ENCODE measurements around the gene ACKR3. TPM values are rescaled to one million over a fixed set of nuclear protein-coding genes. Genes with fewer than 3 reads are reported as not detected.

The ACKR3 gene
- 24.9 TPM for polyA plus RNA-seq (ENCODE audit: insufficient read length)

DNA sequence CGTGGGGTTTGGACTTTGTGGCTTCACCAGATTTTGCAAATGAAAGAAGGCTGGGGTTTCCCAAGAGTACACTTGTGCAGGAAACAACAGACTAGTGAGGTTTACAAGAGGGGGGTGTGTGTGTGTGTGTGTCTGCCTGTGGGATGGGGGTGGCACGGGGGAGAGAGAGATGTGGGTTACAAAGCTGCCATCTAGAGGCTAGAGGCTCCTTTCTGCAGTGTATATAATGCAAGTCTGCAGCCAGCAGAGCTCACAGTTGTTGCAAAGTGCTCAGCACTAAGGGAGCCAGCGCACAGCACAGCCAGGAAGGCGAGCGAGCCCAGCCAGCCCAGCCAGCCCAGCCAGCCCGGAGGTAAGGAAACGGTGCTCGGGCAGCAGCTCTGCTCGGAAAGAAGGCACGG, at the start of gene ACKR3:
ACKR3 (plus strand) TSS at position 253 of the 401 bp plus-strand sequence. CDS start 10,641 bp downstream, outside the sequence.
- DNase-seq (ENCODE audit: low read depth): no peak

DNA sequence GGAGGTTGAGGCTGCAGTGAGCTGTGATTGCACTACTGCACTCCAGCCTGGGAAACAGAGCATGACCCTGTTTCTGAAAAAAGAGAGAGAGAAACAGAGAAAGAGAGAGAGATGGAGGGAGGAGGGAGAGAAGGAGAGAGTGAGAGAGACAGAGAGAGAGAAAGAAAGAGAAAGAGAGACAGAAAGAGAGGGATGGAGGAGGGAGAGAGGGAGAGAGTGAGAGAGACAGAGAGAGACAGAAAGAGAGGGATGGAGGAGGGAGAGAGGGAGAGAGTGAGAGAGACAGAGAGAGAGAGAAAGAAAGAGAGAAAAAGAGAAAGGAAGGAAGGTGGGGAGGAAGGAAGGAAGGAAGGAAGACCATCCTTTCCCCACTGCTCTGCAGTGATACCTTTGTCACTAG, 48.1 kb upstream of the ACKR3 start:
- no peak for DNase-seq (ENCODE audit: low read depth)

DNA sequence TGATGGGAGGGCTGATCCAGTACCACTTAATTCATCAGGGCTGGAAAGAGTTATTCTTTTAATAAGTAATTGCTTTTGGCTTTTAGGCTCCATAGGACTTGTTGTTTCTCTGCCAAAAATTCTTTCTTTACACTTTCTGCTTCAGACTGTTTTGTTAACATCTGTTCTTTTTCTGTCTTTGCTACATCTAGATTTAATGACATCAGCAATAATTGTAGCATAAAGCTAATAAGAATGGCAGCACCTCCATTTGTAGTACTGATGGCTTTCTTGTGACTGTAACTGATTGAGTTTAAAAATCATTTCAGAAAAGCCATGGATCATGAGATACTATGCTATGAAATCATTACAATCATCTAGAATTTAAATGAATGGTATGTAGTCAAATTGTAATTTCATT, 46.4 kb upstream of the ACKR3 start:
- no peak for DNase-seq (ENCODE audit: low read depth)

GRCh38 chr2:236525411-236525997, 44.1 kb upstream of the ACKR3 start:
- no peak for DNase-seq (ENCODE audit: low read depth)

DNA sequence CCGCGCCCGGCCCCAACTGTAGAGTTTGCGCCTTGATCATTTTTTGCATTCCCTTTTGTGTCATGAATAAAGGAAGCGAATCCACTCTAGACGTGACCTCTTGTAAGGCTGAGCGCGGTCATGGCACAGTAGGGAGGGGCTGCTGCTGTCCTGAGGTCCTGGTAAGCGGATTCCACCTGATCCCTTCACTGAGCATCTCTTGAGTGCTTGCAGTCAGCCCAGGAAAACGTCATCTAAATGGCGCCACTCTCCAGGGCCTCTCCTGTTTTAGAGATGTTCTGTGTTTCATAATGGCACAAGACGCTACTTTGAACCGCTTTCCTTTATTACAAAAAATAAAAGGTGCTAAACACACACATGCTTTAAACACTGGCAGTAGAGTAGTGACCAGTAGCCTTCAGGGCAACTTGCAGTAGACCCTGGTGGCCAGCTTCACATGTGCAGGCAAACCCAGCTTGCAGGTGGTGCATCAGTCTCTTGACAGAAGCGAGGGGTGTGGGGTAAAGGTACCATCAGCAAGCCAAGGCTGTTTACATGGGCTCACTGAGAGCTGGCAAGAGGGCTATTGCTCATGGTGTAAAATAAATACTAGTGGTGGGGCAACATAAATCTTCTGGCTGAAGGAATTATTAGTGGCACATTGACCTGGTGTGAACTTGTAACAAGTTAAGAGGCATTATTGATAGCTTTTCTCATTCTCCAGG, 43.0 kb upstream of the ACKR3 start:
- no peak for DNase-seq (ENCODE audit: low read depth)

DNA sequence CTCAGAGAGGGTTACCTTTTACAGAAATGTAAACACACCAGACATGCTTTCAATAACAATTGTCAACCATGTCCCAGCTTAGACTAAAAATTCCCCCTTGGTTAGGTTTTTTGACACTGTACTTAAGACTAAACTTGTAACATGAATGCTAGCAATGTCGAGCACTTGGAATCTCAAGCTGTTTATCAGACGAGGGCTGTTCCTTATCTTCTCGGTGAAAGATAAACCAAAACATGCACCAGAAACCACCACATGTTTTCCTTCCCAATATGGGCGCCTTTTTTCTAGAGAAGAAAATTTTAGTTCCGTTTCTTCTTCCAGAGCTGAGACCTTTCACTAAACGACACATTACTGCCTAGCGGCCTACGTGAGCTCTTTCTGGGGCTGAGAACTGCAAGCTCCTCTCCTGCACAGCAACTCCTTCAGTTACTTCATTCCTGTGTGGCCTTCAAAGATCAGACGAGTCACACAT, 42.4 kb upstream of the ACKR3 start:
- DNase-seq (ENCODE audit: low read depth): no peak

DNA sequence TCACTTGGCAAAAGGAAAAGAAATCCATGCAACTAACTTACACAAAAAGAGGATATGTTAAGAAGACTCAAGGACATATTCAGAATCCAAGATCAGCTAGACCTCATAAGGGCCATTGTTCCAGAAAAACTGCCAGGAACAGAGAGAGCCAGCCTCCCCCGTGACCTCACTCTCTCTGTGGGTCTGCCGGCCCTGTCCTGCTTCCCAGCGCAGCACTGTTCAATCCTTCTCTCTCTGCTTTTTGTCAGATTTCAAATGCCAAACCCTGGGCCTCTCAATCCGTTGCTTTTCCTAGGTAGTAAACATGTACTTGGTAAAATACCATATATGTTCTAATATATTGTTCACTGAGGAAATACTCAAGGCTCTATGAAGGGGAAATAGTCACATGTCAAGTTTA, 40.0 kb upstream of the ACKR3 start:
- no peak for DNase-seq (ENCODE audit: low read depth)

DNA sequence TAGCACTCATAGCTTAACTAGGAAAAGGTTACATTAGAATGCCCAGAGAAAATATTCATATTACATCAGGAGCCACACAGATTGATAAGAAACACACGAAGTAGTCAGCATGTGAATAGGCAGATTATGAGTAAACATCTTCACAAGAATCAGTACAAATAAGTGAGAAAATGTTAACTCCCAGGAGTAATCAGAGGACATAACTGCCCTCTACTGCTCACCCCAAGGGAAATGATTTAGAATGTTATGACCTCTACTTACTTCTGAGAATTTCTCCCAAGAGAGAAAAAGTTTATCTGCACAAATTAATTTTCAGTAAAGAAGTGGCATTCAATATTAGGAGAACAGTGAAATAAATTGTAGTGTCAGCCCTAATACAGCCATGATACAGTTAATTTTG, 39.1 kb upstream of the ACKR3 start:
- no peak for DNase-seq (ENCODE audit: low read depth)

- no peak for DNase-seq (ENCODE audit: low read depth)
Observed at GRCh38 chr2:236531195-236531594, 38.4 kb upstream of the ACKR3 start.

GRCh38 chr2:236531996-236532395, 37.6 kb upstream of the ACKR3 start:
- no peak for DNase-seq (ENCODE audit: low read depth)

GRCh38 chr2:236533343-236533742, 36.3 kb upstream of the ACKR3 start:
- no peak for DNase-seq (ENCODE audit: low read depth)

- DNase-seq (ENCODE audit: low read depth): no peak
Observed at GRCh38 chr2:236535024-236535423, 34.6 kb upstream of the ACKR3 start.

DNA sequence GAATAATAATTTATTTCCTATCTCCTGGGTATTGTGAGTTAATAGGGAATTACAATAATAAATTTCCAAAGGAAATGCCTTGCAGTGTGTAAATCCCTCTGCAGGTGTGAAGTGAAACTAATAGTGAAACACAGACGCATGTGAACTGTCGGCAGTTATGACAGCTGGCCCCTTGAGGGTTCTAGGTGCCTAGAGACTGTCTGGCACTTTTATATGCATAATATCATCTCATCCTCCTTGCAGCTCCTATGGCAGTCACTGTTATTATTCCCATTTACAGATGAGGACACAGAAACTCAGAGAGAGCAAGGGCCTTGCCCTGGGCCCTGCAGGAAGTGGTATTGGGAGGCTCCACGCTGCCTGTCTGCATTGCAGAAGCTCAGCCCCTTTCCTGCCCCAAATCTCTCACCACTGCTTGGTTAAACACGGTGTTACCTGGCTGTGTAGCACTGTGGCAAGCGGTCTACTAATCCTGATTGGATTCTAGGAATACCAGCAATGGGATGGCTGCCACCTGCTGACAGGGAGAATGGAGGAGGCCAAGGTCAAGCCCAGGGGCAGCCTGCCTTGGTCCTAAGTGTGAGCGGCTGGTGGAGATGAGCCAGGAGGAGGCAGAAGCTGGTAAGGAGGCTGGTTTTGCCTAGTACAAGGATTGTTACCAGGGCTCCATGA, 32.8 kb upstream of the ACKR3 start:
- DNase-seq (ENCODE audit: low read depth): no peak

DNA sequence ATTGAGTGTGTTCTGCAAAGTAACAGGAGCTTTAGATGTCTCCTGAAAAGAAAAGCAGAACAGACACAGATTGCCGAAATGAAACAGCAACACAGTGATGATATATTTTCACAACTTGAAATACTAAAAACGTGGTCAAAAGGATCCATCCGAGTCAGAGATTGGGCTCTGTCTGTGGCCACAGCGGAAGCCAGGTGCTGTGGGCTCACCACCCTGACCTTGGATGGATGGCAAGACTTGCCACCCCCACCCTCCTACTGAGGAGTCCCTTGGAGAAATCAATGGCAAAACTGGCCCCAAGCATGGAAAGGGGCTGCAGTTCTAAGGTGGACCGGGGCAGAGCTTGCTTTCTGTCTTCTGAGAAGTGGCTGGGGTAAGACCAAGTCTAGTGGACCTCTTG, 31.4 kb upstream of the ACKR3 start:
- no peak for DNase-seq (ENCODE audit: low read depth)

DNA sequence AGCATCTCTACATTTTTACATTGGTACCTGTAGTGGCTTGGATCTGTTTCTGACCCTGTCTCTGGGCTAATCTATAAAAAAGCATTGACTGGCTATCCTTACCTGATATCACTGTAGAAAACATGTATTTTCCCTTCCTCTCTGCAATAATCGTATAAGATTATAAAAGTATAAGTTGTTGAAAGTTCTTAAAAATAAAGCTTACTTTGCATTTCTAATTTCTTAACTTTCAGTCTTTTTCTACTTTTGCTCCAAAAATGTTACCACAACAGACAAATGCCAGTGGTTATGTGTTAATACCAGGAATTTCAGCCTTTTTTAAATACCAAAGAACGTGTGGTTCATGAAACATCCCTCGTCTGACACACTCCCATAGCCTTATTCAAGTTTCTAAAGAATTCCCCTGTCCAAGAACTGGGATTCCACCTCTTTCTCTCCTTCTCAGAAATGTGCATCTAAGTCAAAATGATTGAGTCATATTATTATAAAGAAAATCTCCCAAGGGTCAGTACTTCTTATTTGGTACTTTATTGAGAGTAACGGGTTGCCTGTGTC, 28.5 kb upstream of the ACKR3 start:
- DNase-seq (ENCODE audit: low read depth): no peak

- no peak for DNase-seq (ENCODE audit: low read depth)
Observed at GRCh38 chr2:236544362-236544761, 25.3 kb upstream of the ACKR3 start.

DNA sequence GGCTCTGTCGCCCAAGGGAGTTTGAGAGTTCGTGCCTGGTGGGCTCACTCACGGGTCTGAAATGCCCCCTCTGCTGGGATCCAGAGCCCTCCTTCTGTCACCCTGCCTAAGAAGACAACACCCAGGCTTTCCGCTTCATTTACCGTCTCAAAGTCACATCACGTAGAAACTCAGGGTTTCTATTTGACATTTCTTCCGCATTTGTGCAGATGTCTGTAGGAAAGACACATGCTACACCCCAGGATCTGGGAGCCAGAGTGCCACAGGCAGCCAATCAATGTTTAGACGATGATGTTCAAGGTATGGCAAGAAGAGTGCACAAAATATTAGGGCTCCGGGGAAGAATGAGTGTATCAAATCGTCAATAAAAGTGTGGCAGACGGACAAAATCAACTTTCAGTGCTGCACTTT, 24.4 kb upstream of the ACKR3 start:
- DNase-seq (ENCODE audit: low read depth): no peak

GRCh38 chr2:236545814-236546480, 23.7 kb upstream of the ACKR3 start:
- DNase-seq (ENCODE audit: low read depth): no peak

DNA sequence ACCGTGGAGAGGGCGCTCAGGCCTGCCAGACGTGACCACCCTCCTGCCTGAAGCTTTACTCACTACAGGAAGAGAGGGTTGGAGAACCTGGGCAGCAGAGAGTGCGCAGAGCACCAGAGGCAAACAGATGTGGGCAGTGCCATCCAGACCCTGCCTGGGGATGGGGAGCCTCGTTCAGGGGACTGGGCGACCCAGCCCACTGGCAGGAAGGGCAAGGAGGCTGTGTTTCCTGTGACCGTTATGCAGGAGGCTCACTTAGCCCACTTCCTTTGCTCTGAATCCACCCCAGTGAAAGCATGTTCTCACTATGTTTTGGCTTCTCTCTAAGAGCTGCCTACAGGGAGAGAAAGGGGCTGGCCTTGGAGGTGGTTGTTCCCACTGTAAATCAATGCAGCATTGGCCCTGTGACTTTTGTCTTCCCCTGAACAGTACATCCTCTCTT, 23.0 kb upstream of the ACKR3 start:
- no peak for DNase-seq (ENCODE audit: low read depth)

GRCh38 chr2:236547725-236548124, 21.9 kb upstream of the ACKR3 start:
- no peak for DNase-seq (ENCODE audit: low read depth)

- DNase-seq (ENCODE audit: low read depth): no peak
Observed at GRCh38 chr2:236548179-236548921, 21.3 kb upstream of the ACKR3 start.

Measured in forelimb muscle (tissue), 1 donor.